ENCODE data around the gene IL23R.

DNA sequence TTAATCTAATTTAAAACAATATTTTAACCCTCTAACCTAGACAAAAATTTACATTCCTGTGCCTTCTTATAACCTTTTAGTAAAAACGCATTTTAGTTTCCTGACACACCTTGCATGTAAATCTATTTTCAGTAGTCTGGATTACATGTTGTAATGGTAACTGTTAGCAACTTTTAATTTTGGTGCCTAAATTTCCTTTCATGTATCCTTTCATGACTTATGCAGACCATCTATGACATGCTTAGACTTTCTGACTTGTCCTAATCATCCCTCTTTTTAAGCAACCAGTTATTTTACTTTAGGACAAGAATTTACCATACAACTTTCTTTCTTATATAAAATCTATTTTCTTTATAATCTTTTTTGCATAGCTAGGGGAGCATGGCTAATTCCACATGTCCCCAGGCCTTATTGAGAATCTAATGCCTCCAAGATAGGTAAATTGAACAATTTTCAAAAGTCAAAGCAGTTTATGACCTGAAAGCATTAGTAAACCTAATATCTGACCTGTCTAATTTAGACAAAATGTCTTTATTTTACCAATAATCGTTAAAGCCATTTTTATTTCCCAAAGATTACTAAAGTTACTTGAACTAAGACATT, 83.9 kb downstream of the IL23R start:
- TF ChIP-seq ZNF274 (IDR thresholded peaks at IDR 0.05; ENCODE audit: low read depth, low read length) (no peak), SUZ12 (IDR thresholded peaks at IDR 0.05; ENCODE audit: extremely low read depth, insufficient read depth, insufficient read length) (no peak)

Data from NT2/D1 (cell line).